Middle frontal gyrus (tissue), 1 donor: ENCODE results near the gene NBPF1.
A peak's percentile ranks its signal among the peaks of the same experiment; 100 is the strongest.
"Not testable (repeated sequence)": the region's sequence is repeated elsewhere in the genome, so short reads cannot be mapped to it uniquely, and the experiment has no call there.

Source experiments
- DNase-seq: peaks from one replicate; pipeline ENCODE4 v3.0.0-alpha.2; 2015; ENCODE audit warnings: low spot score; ENCODE audit errors: extremely low spot score

NBPF1 gene

DNA sequence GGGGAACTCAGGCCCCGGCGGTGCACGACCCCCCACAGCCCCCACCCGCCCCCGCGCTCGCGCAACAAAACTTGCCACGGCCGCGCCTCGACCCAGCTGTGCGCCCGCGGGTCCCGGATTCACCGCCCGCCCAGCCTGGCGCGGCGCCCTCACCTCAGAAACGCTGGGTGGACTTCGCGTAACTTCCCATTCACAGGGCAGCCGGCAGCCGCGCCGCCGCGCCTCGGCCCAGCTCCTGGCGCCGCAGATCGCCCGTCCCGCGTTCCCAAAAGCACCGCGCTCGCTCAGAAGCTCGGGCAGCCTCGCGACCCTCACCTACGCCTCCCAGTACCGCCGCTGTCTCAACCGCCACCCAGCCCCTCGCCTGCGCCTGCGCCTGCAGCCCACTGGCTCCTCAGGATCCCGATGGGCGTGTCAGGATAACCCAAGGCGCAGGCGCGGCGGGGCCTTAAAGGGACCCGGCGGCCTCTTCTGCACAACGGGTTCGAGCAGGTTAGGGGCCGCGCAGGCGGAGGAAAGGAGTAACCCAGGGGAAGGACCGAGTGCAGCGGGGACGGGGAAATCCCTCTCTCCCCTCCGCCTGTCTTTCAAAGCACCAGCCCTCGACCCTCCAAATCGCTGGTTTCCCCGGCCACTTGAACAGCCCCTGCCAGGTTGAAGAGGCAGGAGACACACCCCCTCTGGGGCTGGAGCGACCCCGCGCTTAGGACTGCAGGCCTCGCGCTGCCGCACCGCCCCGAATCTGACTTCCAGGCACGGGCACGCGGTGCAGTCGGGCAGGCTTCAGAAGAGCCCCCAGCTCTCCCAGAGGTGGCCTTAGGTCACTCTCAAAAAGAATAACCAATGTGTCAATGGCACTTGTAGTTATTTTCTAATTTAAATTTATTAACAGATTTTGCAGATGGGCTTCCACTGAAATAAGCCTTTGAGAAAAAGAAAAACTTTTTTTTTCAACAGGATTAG is at the start of gene NBPF1:
NBPF1 (minus strand) TSS at position 380 of the 963 bp plus-strand sequence.
- peak; percentile 100 for DNase-seq

- not testable (repeated sequence) for DNase-seq
Measured at GRCh38 chr1:16658234-16658633, 44.9 kb upstream of the NBPF1 start.

DNA sequence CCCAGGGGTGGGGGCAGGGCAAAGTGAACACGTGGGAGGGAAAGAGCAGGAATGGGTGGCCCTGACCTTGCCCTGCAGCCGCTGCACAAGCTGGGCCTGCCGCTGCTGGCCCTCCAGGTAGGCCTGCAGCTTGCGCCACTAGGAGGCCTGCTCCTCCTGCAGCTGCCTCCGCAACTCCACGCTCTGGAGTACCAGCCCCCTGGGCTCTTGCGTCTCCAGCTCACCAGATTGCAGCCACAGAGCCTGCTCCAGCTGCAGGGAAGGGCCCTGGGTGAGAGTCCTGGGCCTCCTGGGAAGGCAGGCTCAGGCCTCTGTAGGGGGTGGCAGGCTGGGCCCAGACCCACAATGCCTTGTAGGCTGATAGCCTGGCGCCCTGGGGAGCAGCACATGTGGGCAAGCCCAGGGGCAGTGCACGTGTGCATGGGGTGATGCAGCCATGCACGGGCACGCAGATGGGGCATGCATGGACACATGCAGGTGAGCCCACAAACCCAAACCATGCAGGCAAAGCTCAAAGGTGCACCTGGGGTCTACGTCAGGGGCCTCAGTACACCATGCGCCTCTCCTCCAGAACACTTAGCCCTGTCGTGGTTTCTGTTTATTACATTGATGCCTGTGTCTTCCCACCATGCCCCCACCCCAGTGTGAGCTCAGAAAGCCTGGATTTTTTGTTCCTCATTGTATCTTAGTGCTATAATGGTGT is 43.8 kb upstream of the NBPF1 start:
- not testable (repeated sequence) for DNase-seq

DNA sequence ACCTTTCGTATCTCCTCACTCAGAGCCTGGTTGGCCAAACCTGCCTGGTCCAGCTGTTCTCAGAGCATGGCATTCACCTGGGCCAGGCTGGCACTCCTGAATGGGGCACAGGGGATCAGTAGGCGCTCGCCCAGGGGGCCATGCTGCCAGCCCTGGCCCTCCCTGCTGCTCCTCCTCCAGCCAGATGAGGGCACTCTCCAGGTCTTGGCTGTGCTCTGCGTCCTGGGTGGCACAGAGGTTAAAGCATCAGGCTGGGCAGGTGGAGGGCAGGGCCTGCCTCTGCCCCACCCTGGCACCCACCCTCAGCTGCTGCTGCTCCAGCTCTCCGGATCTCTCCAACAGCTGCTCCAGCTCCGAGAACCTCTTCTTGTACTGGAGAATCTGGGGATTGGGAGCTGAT is 43.2 kb upstream of the NBPF1 start:
- not testable (repeated sequence) for DNase-seq

GRCh38 chr1:16651560-16651959 is 38.2 kb upstream of the NBPF1 start:
- DNase-seq = not testable (repeated sequence)

GRCh38 chr1:16649960-16650359 is 36.6 kb upstream of the NBPF1 start:
- not testable (repeated sequence) for DNase-seq

- not testable (repeated sequence) for DNase-seq
Measured at GRCh38 chr1:16649390-16649789, 36.0 kb upstream of the NBPF1 start.

- not testable (repeated sequence) for DNase-seq
Measured at GRCh38 chr1:16648756-16649155, 35.4 kb upstream of the NBPF1 start.

DNA sequence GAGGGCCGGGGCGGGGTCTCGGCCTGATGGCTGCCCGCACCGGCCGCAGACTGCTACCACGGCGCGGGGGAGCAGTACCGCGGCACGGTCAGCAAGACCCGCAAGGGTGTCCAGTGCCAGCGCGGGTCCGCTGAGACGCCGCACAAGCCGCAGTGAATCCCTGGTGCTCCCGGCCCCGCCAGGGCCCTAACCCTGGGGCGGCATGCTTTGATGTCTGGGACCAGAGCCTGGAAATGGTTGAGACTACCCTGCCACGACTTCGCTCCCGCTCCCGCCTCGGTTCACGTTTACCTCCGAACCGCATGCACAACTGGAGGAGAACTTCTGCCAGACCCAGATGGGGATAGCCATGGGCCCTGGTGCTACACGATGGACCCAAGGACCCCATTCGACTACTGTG is 34.9 kb upstream of the NBPF1 start:
- not testable (repeated sequence) for DNase-seq

- DNase-seq = not testable (repeated sequence)
Measured at GRCh38 chr1:16647179-16648176, 34.1 kb upstream of the NBPF1 start.

DNA sequence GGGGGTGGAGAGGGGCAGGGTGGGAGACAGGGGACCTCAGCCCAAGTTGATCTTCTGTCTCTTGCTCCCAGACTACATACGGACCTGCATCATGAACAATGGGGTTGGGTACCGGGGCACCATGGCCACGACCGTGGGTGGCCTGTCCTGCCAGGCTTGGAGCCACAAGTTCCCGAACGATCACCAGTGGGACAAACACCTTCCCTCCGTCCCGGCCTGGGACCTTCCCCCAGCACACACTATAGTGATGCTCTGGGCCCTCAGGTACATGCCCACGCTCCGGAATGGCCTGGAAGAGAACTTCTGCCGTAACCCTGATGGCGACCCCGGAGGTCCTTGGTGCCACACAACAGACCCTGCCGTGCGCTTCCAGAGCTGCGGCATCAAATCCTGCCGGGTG is 33.4 kb upstream of the NBPF1 start:
- DNase-seq = not testable (repeated sequence)

DNA sequence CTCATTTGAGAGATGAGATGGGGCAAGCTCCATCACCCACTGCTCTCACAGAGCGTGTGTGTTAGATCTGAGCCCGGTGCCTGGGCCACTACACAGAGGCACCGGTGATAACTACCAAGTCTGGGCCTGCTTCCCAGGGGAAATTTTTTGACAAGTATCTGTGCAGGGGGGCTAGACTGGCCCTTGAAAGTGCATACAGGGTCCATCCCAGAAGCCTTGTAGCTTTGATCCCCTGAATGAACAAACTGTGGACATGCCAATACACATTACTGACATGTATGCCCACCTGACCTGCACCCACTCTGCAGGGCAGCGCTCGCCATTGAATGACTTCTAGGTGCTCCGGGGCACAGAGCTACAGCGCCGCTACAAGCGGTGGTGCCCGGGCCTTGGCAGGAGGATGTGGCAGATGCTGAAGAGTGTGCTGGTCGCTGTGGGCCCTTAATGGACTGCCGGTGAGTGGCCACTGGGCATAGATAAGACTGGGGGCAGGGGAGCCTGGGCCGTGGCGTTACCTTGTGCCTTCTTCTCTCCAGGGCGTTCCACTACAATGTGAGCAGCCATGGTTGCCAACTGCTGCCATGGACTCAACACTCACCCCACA is 32.8 kb upstream of the NBPF1 start:
- DNase-seq = not testable (repeated sequence)

- not testable (repeated sequence) for DNase-seq
Measured at GRCh38 chr1:16645271-16646060, 32.1 kb upstream of the NBPF1 start.

DNA sequence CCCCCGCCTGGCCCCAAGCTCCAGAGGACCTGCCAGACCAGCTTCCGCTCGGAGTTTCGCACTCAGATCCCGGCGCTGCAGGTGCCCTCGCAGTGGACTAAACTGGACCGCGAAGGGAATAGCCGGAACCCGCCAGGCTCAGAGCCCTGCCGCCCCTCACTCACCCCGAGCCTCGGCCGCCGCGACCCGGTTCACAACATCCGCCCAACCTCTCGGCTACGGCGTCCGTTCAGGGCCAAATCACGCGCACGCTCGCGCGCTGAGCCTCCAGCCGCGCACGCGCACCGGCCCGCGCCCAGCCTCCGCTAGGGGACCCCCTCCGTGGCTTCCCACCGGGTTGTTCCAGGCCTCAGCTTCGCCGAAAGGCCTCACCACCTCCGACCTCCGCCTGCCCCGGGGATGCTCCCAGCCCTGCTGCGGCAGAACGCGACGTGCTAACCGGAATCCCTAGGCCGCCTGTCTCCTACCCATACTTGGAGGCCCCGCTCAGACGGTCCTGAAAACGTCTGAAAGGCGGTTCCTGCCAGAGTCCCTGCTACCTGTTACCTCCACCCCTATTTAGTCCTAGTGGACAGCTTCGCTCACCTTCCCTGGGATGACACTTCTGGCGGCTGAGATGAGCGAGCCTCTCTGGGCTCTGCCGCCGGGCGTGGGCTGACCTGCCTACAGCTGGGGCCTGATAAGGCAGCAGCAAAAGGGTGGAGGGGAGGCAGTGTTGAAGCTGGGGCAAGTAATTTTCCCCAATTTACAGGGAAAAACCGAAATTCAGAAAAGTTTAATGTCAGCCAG is 31.3 kb upstream of the NBPF1 start:
- peak; percentile 94 for DNase-seq

- DNase-seq = peak; percentile 5
Measured at GRCh38 chr1:16644193-16644481, 30.8 kb upstream of the NBPF1 start.

DNA sequence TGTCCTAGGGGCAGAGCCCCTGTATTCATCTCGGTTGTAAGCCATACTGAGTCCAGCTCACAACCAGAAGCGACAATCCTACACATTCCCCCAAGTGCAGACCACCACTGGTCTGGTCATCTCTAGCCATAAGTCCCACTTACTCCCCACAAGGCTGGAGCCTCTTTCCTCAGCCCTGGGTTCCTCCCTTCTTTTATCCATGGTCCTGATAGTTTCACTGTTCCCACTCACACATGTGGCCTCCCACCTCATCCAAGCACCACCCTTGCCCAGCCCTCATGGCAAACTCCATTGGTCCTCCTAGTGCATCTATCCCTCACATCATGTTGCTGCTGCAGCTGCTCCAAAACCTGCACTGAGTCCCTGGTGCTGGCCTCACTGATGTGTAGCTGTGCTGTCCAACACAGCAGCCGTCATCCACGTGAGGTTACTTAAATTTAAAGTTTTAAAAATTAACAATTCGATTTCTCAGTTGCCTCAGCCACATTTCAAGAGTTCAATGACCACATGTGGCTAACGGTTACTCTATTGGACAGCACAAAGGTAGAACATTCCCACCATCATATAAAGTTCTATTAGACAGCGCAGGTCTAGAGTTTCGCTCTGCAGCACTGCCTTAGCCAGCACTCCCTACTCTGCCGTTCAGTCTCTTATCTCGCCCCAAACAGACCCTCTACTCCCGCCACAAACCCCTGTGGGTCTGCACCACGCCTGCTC is 30.3 kb upstream of the NBPF1 start:
- not testable (repeated sequence) for DNase-seq

DNA sequence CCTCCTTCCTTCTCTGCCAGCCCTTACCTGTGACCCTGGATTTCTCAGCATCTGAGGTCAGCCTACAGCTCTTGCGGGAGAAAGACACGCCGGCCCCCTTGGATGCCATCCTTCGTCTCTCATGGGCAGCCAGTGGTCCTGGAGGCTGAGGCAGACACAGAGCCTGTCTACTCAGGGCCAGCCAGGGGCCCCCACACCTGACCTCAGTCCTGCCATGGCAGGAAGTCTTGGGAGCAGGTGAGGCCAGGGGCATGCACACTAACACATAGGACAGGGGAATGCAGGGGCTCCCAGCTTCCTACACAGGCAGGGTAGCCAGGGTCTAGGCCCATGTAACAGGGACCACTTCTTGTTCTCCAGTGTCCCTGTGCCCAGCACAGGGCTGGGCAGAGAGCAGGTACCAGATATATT is 29.6 kb upstream of the NBPF1 start:
- not testable (repeated sequence) for DNase-seq
